A673 (cell line): ENCODE results near the gene DNAI1.

Source experiments
- CTCF ChIP-seq: fragments of 300-800, 200-600 bp; sonication (generic); conservative IDR thresholded peaks from 2 replicates; pipeline ENCODE4 v1.5.1; 2017; ENCODE audit warnings: low read depth, mild to moderate bottlenecking, antibody characterized with exemption, low read length, moderate library complexity, mixed read lengths
- EZH2 ChIP-seq: fragments of 200-600 bp; sonication (generic); IDR thresholded peaks from 2 replicates; pipeline ENCODE4 v1.6.1; 2017; ENCODE audit warnings: borderline replicate concordance, low read depth, mild to moderate bottlenecking, mixed read lengths, antibody characterized with exemption, low read length; ENCODE audit not compliant: poor library complexity, severe bottlenecking

- TF ChIP-seq CTCF (no peak), EZH2 (no peak)
Observed at GRCh38 chr9:34521406-34522045, 62.9 kb downstream of the DNAI1 start.
